Type B pancreatic cell (in vitro differentiated cells): Measurements from ENCODE around the gene DCTN3. TPM values are rescaled to one million over a fixed set of nuclear protein-coding genes. Genes with fewer than 3 reads are reported as not detected.
A peak's percentile ranks its signal among the peaks of the same experiment; 100 is the strongest.

Experiments
- DNase-seq: peaks from one replicate; pipeline ENCODE4 v3.0.0; 2021; ENCODE audit warnings: mixed read lengths; ENCODE audit not compliant: unreplicated experiment; ENCODE audit errors: extremely low spot score
- H3K27ac Mint-ChIP-seq: 2 replicates; pipeline ENCODE4 v1.8.0; 2021; ENCODE audit warnings: mild to moderate bottlenecking, mixed read lengths
- H3K27me3 Mint-ChIP-seq: 2 replicates; pipeline ENCODE4 v1.8.0; 2021; ENCODE audit warnings: mixed read lengths
- H3K36me3 Mint-ChIP-seq: 2 replicates; pipeline ENCODE4 v1.8.0; 2021; ENCODE audit warnings: mixed read lengths
- H3K4me1 Mint-ChIP-seq: one replicate; pipeline ENCODE4 v1.8.0; 2021; ENCODE audit warnings: mixed read lengths; ENCODE audit not compliant: unreplicated experiment
- H3K4me3 Mint-ChIP-seq: 2 replicates; pipeline ENCODE4 v1.8.0; 2021; ENCODE audit warnings: mild to moderate bottlenecking, mixed read lengths
- H3K9me3 Mint-ChIP-seq: 2 replicates; pipeline ENCODE4 v1.8.0; 2021; ENCODE audit warnings: mixed read lengths
- total RNA-seq: library from RNA; stranded (reverse); gene quantifications from 2 replicates; pipeline ENCODE4 v1.2.1, GENCODE V29; 2021; ENCODE audit warnings: low replicate concordance
- TF ChIP-seq, protein P1 (sequence below): fragments of 200-600 bp; sonication (generic); conservative IDR thresholded peaks from 2 replicates; pipeline ENCODE4 v1.5.0; 2021; ENCODE audit warnings: antibody characterized with exemption, mild to moderate bottlenecking

DCTN3 gene
- total RNA-seq, 1 donor from 2014 or later, result 93.4 TPM

DNA sequence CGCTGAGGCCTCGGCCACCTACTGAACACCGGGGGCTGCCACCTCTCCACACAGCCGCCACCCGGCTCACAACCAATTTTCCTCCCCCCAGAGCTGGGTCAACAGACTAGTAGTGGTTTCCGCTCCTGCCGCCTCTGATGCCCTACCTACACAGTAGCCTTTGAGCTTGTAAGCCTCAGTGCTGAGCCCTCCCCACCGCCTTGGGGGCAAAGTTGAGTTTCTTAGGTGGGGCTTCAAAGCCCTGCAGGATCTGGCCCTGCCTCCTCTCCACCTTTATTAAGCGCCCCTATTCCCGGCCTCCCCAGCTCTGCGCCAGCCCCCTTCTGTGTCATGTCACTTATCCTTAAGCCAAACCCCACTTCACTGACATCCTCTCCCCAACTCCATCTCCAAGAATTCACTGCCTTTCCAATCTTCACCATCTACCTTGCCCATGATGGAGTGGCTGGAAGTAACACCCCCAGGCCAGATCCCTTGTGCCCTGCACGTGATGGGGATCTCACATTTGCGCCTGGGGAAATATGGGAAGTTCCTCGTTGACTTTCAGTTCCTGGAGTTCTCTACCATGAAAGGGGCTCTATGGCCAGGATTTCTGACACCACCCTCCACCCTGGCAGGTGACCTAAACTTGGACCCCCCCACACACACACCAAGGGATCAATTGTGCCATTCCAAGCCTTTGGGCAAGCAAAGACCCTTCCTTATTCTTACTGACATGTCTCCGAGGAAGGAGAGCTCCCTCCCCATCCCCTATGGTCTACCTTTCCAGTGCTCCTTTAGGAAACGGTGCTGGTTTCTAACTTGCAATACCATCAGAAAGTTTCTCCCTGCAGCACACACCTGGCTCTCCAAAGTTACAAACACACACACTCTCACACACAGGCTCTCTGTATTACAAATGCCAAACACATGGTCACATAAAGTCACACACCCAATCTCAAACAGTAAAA, 28.1 kb downstream of the DCTN3 start:
- peaks cover 74% of the 10 kb centered on the region for H3K27me3 Mint-ChIP-seq
- H3K27ac Mint-ChIP-seq, result peak overlapping the region; percentile 54
- H3K36me3 Mint-ChIP-seq, result no peaks in the 10 kb centered on the region
- no peaks in the 10 kb centered on the region for H3K9me3 Mint-ChIP-seq
- H3K4me1 Mint-ChIP-seq, result peaks cover 25% of the 10 kb centered on the region
- TF ChIP-seq, protein P1, sequence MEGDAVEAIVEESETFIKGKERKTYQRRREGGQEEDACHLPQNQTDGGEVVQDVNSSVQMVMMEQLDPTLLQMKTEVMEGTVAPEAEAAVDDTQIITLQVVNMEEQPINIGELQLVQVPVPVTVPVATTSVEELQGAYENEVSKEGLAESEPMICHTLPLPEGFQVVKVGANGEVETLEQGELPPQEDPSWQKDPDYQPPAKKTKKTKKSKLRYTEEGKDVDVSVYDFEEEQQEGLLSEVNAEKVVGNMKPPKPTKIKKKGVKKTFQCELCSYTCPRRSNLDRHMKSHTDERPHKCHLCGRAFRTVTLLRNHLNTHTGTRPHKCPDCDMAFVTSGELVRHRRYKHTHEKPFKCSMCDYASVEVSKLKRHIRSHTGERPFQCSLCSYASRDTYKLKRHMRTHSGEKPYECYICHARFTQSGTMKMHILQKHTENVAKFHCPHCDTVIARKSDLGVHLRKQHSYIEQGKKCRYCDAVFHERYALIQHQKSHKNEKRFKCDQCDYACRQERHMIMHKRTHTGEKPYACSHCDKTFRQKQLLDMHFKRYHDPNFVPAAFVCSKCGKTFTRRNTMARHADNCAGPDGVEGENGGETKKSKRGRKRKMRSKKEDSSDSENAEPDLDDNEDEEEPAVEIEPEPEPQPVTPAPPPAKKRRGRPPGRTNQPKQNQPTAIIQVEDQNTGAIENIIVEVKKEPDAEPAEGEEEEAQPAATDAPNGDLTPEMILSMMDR, result peak; percentile 46
- no peak for DNase-seq
- peak overlapping the region; percentile 73 for H3K4me3 Mint-ChIP-seq

DNA sequence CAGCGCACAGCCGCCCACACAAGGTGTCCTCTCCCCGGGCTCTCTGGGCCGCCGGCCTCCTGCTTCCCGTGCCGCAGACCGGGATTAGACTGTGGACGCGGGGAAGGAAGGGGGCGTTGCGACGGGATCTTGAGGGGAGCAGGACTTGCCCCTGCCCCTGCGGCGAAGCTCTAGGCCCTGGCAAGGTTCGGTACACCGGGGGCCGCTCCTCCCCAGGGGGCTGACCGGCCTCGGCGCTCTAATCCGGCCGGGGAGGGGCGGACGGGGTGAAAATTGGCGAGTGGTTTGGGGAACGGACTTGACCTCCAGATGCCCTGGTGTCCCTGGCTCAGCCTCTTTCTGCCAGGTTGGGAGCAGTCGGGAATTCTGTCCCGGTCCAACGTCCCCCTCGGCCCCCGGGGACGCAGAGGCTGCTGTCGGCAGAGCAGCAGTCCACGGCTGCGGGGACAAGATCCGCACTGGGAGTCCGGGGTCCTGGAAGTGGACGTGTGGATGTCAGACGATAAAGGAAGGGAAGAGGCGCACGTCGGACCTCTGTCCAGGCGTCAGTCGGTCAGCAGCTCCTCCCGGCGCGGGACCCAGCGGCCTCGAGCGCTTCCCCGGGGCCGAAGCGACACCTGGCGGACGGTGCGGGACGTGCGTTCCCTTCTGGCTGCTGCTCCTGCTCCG, 28.9 kb downstream of the DCTN3 start:
- H3K27ac Mint-ChIP-seq, result no peak overlapping the region
- H3K4me3 Mint-ChIP-seq, result peak overlapping the region; percentile 36
- H3K9me3 Mint-ChIP-seq, result no peaks in the 10 kb centered on the region
- H3K27me3 Mint-ChIP-seq, result peaks cover 77% of the 10 kb centered on the region
- TF ChIP-seq, protein P1, result peak; percentile 97
- peak; percentile 90 for DNase-seq
- H3K4me1 Mint-ChIP-seq, result peaks cover 30% of the 10 kb centered on the region
- H3K36me3 Mint-ChIP-seq, result no peaks in the 10 kb centered on the region

DNA sequence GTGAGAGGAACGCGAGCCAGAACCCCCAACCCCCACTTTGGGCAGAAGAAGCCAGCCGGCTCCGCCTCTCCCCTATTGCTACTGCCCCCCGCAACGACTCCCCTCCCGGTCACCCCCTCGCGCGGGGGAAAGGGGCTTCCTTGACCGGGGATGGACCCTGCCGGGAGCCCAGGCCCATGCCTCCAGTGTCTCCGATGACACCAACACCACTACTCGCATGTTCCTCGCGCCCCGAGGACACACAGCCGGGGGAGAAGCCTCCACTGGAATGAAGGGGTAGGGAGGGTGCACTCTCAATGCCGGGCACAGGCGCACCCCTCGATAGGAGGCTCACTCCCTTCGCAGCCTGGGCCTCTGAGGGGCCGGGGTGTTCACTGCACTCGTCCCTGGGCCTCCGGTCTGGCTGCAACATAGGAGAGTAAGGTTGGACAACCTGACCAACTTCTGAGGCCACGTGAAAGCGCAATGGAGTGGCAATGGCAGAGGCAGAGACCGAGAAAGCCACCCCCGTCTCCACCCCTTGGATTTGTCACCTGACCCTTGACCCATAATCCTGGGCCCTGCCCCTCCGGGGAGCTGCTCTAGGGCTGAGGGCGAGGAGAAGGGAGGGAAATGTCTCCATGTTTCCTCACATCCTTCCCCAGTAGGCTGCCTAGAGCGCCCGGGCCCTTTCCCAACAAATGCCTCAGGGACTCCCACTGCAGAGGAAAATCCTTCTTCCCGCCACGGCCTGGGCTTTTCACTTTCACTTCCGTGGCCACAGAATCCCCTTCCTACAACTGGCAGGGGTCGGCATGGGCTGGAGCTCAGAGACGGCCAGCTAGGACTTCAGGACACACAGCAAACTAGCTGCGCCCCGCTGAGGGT, 29.7 kb downstream of the DCTN3 start:
- Mint-ChIP-seq H3K27me3 (peaks cover 80% of the 10 kb centered on the region), H3K9me3 (no peaks in the 10 kb centered on the region), H3K36me3 (no peaks in the 10 kb centered on the region), H3K27ac (no peak overlapping the region), H3K4me1 (peaks cover 38% of the 10 kb centered on the region), H3K4me3 (peak overlapping the region; percentile 85)
- TF ChIP-seq, protein P1, result no peak
- no peak for DNase-seq

DNA sequence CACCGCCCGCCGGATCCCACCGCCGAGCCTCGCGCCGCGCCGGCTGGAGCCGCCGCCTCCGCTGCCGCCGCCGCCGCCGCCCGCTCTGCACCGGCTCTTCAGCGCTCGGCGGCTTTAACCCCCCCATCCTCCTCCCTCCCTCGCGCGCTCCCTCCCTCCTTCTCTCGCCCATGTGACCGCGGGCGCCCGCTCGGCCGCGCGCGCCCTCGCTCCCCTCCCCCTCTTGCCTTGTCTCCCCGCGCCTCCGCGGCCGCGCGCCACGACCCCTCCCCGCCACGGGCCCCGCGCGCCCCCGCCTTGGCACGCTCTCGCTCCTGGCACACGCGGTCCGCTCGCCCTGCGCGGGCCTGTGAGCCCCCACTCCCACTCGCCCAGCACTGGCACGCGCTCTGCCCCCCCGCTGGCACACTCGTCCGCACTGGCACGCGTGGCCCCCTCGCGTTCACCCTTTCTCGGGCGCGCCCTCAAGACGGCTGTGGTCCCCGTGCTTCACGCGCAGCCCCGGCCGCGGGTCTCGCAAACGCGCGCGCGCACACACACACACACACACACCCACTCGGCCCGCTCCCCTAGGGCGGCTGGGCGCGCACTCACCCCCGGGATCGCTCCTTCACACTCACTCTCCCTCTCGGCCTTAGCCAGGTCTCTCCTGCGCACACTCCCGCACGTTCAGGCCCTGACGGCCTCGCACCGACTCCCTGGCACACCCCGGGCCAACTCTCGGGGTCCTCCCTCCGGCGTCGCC, 30.5 kb downstream of the DCTN3 start, which contains the start of gene CNTFR:
TSS of gene CNTFR (minus strand) at position 89 of the 745 bp plus-strand sequence. CDS start 20,743 bp downstream, outside the sequence.
- TF ChIP-seq, protein P1, result no peak
- no peak for DNase-seq
- Mint-ChIP-seq H3K4me1 (peaks cover 40% of the 10 kb centered on the region), H3K9me3 (no peaks in the 10 kb centered on the region), H3K27ac (peak within 1 kb of the TSS; percentile 81), H3K36me3 (no peaks in the 10 kb centered on the region), H3K4me3 (peak within 1 kb of the TSS; percentile 89), H3K27me3 (peaks cover 83% of the 10 kb centered on the region)
